A673 (cell line): Measurements from ENCODE around the gene ATF5. TPM values are rescaled to one million over a fixed set of nuclear protein-coding genes. Genes with fewer than 3 reads are reported as not detected.

Source experiments
- BruUV-seq: library from RNA; stranded (reverse); fragments of 400-500 nt; replicated peaks from 2 replicates; lab custom pipeline; 2021; lab: Mats Ljungman, UMichigan
- CTCF ChIA-PET: fragments of 300-600 bp; sonication (Branson Sonifier 250); formaldehyde crosslinking; loops from one replicate; lab custom pipeline; 2022; ENCODE audit warnings: antibody characterized with exemption; lab: Charles Lee
- POLR2A ChIA-PET: fragments of 300-600 bp; sonication (Branson Sonifier 250); formaldehyde crosslinking; loops from one replicate; lab custom pipeline; 2022; ENCODE audit warnings: antibody characterized with exemption; ENCODE audit not compliant: low non-redundant PET; lab: Charles Lee
- DNase-seq: peaks from one replicate; pipeline ENCODE4 v3.0.0-alpha.2; 2015; ENCODE audit warnings: low spot score
- H3K27ac ChIP-seq: fragments of 200-600 bp; sonication (generic); 2 replicates; pipeline ENCODE4 v1.5.1; 2016; ENCODE audit warnings: mixed run types, low read depth, mild to moderate bottlenecking, mixed read lengths, antibody characterized with exemption, low read length; ENCODE audit not compliant: poor library complexity, severe bottlenecking
- H3K27me3 ChIP-seq: fragments of 200-600 bp; sonication (generic); replicated peaks from 2 replicates; pipeline ENCODE4 v1.6.1; 2017; ENCODE audit warnings: mixed run types, low read depth, mild to moderate bottlenecking, mixed read lengths, antibody characterized with exemption, low read length; ENCODE audit not compliant: insufficient read depth, poor library complexity
- H3K36me3 ChIP-seq: fragments of 200-600 bp; sonication (generic); 2 replicates; pipeline ENCODE4 v1.6.1; 2016; ENCODE audit warnings: mixed run types, mild to moderate bottlenecking, mixed read lengths, antibody characterized with exemption, low read length; ENCODE audit not compliant: insufficient read depth, poor library complexity, severe bottlenecking
- H3K4me1 ChIP-seq: fragments of 200-600 bp; sonication (generic); 2 replicates; pipeline ENCODE4 v1.6.1; 2017; ENCODE audit warnings: mixed run types, mild to moderate bottlenecking, mixed read lengths, antibody characterized with exemption, low read length; ENCODE audit not compliant: insufficient read depth, poor library complexity, severe bottlenecking
- H3K4me3 ChIP-seq: fragments of 200-600 bp; sonication (generic); 2 replicates; pipeline ENCODE4 v1.5.1; 2016; ENCODE audit warnings: low read depth, mixed run types, mild to moderate bottlenecking, mixed read lengths, low read length; ENCODE audit not compliant: poor library complexity, severe bottlenecking
- H3K9me3 ChIP-seq: fragments of 200-600 bp; sonication (generic); 2 replicates; pipeline ENCODE4 v1.6.1; 2016; ENCODE audit warnings: mixed run types, low read depth, mild to moderate bottlenecking, mixed read lengths, antibody characterized with exemption, low read length; ENCODE audit not compliant: poor library complexity, severe bottlenecking
- EZH2 ChIP-seq: fragments of 200-600 bp; sonication (generic); IDR thresholded peaks from 2 replicates; pipeline ENCODE4 v1.6.1; 2017; ENCODE audit warnings: borderline replicate concordance, low read depth, mild to moderate bottlenecking, mixed read lengths, antibody characterized with exemption, low read length; ENCODE audit not compliant: poor library complexity, severe bottlenecking
- intact Hi-C: fragments of 100-400 bp; cut with micrococcal nuclease; formaldehyde crosslinking; loops from one replicate; pipeline ENCODE4 v1.10.0; 2022; ENCODE audit not compliant: unreplicated experiment
- total RNA-seq: library from RNA; stranded (reverse); gene quantifications from 2 replicates; pipeline ENCODE4 v1.2.3, GENCODE V29; 2021
- TF ChIP-seq, protein P1 (sequence below): fragments of 300-800, 200-600 bp; sonication (generic); conservative IDR thresholded peaks from 2 replicates; pipeline ENCODE4 v1.5.1; 2017; ENCODE audit warnings: low read depth, mild to moderate bottlenecking, antibody characterized with exemption, low read length, moderate library complexity, mixed read lengths

Gene ATF5
- total RNA-seq, 1 experiment from 2014 or later: 302 TPM

DNA sequence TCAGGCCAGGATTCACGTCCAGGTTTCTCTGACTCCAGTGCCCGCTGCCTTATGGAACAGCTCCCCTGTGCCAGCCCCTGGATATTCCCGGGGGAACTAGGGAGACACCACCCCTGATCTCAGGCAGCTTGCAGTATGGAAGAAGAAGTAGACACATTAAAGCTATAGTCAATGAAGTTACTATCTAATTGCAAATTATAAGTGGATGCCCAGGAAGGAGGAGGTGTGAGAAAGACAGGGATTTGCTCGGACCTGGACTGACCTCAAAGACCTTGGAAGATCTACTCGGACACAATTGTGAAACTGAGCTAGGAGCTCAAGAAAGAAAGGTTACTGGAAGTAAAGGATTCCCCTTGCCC lies 21.6 kb downstream of the ATF5 start:
- H3K4me3 ChIP-seq: no peak overlapping the region
- ChIA-PET POLR2A (no interaction called here), CTCF (no interaction called here)
- H3K9me3 ChIP-seq: no peaks in the 10 kb centered on the region
- TF ChIP-seq, protein P1, sequence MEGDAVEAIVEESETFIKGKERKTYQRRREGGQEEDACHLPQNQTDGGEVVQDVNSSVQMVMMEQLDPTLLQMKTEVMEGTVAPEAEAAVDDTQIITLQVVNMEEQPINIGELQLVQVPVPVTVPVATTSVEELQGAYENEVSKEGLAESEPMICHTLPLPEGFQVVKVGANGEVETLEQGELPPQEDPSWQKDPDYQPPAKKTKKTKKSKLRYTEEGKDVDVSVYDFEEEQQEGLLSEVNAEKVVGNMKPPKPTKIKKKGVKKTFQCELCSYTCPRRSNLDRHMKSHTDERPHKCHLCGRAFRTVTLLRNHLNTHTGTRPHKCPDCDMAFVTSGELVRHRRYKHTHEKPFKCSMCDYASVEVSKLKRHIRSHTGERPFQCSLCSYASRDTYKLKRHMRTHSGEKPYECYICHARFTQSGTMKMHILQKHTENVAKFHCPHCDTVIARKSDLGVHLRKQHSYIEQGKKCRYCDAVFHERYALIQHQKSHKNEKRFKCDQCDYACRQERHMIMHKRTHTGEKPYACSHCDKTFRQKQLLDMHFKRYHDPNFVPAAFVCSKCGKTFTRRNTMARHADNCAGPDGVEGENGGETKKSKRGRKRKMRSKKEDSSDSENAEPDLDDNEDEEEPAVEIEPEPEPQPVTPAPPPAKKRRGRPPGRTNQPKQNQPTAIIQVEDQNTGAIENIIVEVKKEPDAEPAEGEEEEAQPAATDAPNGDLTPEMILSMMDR: no peak
- no peak for TF ChIP-seq EZH2
- intact Hi-C loops: no loop called here
- no peaks in the 10 kb centered on the region for H3K27me3 ChIP-seq
- H3K27ac ChIP-seq: no peak overlapping the region
- no peaks in the 10 kb centered on the region for H3K36me3 ChIP-seq
- no peaks in the 10 kb centered on the region for H3K4me1 ChIP-seq
- BruUV-seq: no TSS peak
- no peak for DNase-seq

DNA sequence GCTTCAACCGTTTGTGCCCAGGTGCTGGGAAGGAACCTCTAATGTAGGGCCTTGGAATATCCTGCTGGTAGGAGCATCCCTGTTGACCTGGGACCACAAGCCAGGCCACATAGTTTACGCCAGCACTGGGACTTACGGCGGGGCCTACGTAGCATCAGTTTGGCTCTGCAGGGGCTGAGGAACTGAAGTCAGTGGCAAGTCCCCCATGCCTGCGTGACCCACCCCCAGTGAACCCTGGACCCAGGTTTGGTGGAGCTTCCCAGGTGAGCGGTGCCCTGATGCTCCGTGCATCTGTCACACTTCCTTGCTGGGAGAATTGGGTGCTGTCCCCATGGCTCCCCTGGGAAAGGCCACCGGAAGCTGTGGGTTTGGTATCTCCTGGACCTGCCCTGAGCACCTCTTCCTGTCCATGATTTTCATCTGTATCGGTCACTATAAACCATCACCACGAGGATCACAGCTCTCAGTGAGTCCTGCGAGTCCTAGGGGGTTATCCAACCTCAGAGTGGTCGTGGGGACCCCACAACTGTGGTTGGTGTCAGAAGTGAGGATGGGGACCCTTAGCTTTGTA lies 22.0 kb downstream of the ATF5 start:
- no peak for TF ChIP-seq EZH2
- Histone ChIP-seq H3K4me1 (no peaks in the 10 kb centered on the region), H3K9me3 (no peaks in the 10 kb centered on the region), H3K27me3 (no peaks in the 10 kb centered on the region), H3K4me3 (no peak overlapping the region), H3K36me3 (no peaks in the 10 kb centered on the region), H3K27ac (no peak overlapping the region)
- intact Hi-C loops: no loop called here
- BruUV-seq: no TSS peak
- no peak for DNase-seq
- ChIA-PET CTCF (no interaction called here), POLR2A (no interaction called here)

DNA sequence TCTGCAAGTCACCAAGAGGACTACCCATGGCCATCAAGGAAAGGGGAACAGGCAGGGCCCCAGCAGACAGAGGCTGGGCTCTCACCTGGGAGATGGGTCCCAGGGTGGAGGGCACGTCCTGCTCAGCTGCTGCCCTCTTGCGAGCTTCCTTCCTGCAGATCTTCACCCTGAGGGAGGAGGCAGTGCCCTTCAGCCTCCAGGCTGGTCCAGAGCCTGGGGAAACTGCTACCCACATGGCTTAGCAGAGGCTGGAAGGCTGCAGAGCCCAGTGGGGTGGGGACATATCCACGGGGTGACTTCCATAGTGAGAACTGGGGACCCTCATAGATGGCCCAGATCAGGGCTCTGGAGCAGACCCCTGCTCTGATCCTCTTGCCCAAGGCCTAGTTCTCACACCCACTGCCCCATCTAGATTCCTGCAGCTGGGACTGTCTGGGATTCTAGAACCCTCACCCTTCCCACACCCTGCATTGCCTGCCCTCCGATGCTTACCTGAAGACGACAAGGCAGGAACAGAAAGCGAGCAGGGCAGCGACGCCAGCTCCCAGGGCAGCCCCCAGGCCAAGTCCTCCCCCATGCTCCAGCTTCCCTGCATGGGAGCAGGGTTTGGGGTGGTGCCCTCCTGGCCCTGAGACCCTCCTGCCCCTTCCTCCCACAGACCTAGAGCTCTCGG lies 22.9 kb downstream of the ATF5 start:
- TF ChIP-seq, protein P1: no peak
- TF ChIP-seq EZH2: no peak
- BruUV-seq: no TSS peak
- Histone ChIP-seq H3K36me3 (no peaks in the 10 kb centered on the region), H3K27me3 (no peaks in the 10 kb centered on the region), H3K4me1 (no peaks in the 10 kb centered on the region), H3K4me3 (no peak overlapping the region), H3K9me3 (no peaks in the 10 kb centered on the region), H3K27ac (no peak overlapping the region)
- intact Hi-C loops: no loop called here
- DNase-seq: no peak
- ChIA-PET POLR2A (no interaction called here), CTCF (no interaction called here)

DNA sequence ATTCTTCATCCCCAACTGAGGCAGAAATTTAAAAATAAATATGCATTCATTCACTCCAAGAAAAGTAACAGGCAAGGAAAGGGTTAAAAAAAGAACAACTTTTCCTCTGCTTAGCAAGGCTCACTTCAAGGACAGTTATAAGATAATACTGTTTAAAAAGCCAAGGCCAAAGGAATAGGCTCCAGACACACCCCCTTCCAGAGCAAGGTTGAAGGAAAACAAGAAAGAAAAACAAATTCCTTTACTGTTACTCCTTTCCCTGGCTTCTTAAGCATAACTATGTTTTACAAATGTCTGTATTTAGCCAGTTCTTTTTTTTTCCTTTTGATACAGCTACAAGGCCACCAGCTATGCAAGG lies 23.5 kb downstream of the ATF5 start:
- intact Hi-C loops: no loop called here
- Histone ChIP-seq H3K4me1 (no peaks in the 10 kb centered on the region), H3K36me3 (no peaks in the 10 kb centered on the region), H3K4me3 (no peak overlapping the region), H3K27ac (no peak overlapping the region), H3K9me3 (no peaks in the 10 kb centered on the region), H3K27me3 (no peaks in the 10 kb centered on the region)
- no peak for TF ChIP-seq EZH2
- TF ChIP-seq, protein P1: no peak
- DNase-seq: no peak
- BruUV-seq: no TSS peak
- ChIA-PET POLR2A (no interaction called here), CTCF (no interaction called here)
